Activated effector memory CD4-positive, alpha-beta T cell treated with Interleukin-2 at 50 U/mL for 16 hours (primary cell): ENCODE data around the gene PTPN7.

Experiments
- DNase-seq: peaks from one replicate; pipeline ENCODE4 v3.0.0-alpha.2; 2020

PTPN7 gene

DNA sequence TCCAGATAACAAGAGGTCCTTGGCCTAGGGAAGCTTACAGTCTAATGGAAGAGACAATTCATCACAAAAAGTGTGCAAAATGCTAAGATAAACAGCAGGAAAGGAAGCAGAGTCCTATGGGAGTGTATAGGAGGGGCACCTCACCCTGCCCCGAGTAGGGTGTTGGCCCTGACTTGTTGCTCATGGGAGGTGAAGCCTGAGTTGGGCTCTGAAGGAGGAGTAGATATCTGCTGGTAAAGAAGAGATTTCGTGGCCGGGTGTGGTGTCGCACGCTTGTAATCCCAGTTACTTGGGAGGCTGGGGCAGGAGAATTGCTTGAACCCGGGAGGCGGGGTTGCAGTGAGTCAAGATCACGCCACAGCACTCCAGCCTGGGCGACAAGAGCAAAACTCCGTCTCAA, 56.3 kb downstream of the PTPN7 start:
- DNase-seq, result no peak

DNA sequence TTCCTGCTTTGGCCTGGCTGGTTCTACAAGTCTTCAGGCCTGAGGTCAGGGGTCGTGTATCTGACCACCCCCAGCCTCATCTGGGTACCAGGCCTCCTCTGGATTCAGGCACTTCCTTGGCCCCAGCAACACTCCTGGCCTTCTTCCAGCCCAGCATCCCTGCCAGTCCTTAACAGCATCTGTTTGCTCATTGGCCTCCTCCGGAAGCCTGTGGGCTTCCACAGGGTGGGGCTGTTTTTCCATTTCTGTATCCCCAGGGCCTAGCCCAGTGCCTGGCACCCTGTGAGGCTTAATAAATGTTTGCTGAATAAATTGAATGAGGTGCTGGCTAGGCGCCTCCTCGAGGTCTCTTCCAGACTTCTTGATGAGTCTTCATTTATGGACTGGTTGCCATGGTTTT, 59.2 kb downstream of the PTPN7 start:
- DNase-seq, result no peak
